ENCODE results near the gene QKI.
A peak's percentile ranks its signal among the peaks of the same experiment; 100 is the strongest.
"Not testable (repeated sequence)": the region's sequence is repeated elsewhere in the genome, so short reads cannot be mapped to it uniquely, and the experiment has no call there.

QKI gene

GRCh38 chr6:163419413-163420288 is 5.1 kb downstream of the QKI start:
- H3K4me1 ChIP-seq = peaks cover 42% of the 10 kb centered on the region
- H4K20me1 ChIP-seq = peaks cover 92% of the 10 kb centered on the region
- peaks cover 13% of the 10 kb centered on the region; the same call in 1 of the 2 replicates for H3K36me3 ChIP-seq
- TF ChIP-seq Cebpa-rat (IDR thresholded peaks at IDR 0.05) = no peak
- no peaks in the 10 kb centered on the region for H3K9me3 ChIP-seq
- no peak overlapping the region for H3K27ac ChIP-seq
- peak overlapping the region; percentile 93 for H3K4me2 ChIP-seq
- no peaks in the 10 kb centered on the region for H3K27me3 ChIP-seq
- no peak overlapping the region for H3K4me3 ChIP-seq
- no peak overlapping the region for H3K9ac ChIP-seq

GRCh38 chr6:163420289-163420614 is 5.7 kb downstream of the QKI start:
- no peaks in the 10 kb centered on the region for H3K27me3 ChIP-seq
- H4K20me1 ChIP-seq = peaks cover 98% of the 10 kb centered on the region
- H3K4me1 ChIP-seq = peaks cover 42% of the 10 kb centered on the region
- H3K36me3 ChIP-seq = peaks cover 15% of the 10 kb centered on the region; the same call in 1 of the 2 replicates
- TF ChIP-seq Cebpa-rat (IDR thresholded peaks at IDR 0.05) = no peak
- H3K4me3 ChIP-seq = no peak overlapping the region
- H3K9me3 ChIP-seq = no peaks in the 10 kb centered on the region
- H3K9ac ChIP-seq = peak overlapping the region; percentile 25; the same call in 1 of the 2 replicates
- no peak overlapping the region for H3K27ac ChIP-seq
- peak overlapping the region; percentile 93 for H3K4me2 ChIP-seq

GRCh38 chr6:163422550-163422949 is 8.0 kb downstream of the QKI start:
- no peak overlapping the region for H3K4me2 ChIP-seq
- peaks cover 15% of the 10 kb centered on the region; the same call in 1 of the 2 replicates for H3K36me3 ChIP-seq
- no peak overlapping the region for H3K27ac ChIP-seq
- no peaks in the 10 kb centered on the region for H3K27me3 ChIP-seq
- peaks cover 100% of the 10 kb centered on the region for H4K20me1 ChIP-seq
- H3K4me1 ChIP-seq = peaks cover 35% of the 10 kb centered on the region
- TF ChIP-seq Cebpa-rat (IDR thresholded peaks at IDR 0.05) = no peak
- H3K9me3 ChIP-seq = no peaks in the 10 kb centered on the region
- H3K9ac ChIP-seq = no peak overlapping the region
- no peak overlapping the region for H3K4me3 ChIP-seq

GRCh38 chr6:163423696-163424095 is 9.2 kb downstream of the QKI start:
- no peak overlapping the region for H3K9ac ChIP-seq
- H3K36me3 ChIP-seq = peaks cover 15% of the 10 kb centered on the region; the same call in 1 of the 2 replicates
- no peak overlapping the region for H3K4me2 ChIP-seq
- no peak overlapping the region for H3K4me3 ChIP-seq
- H3K27ac ChIP-seq = no peak overlapping the region
- no peak for TF ChIP-seq Cebpa-rat (IDR thresholded peaks at IDR 0.05)
- peaks cover 24% of the 10 kb centered on the region for H3K4me1 ChIP-seq
- no peaks in the 10 kb centered on the region for H3K9me3 ChIP-seq
- no peaks in the 10 kb centered on the region for H3K27me3 ChIP-seq
- H4K20me1 ChIP-seq = peaks cover 100% of the 10 kb centered on the region

- no peaks in the 10 kb centered on the region for H3K27me3 ChIP-seq
- no peak overlapping the region for H3K4me2 ChIP-seq
- no peak for TF ChIP-seq Cebpa-rat (IDR thresholded peaks at IDR 0.05)
- no peak overlapping the region for H3K27ac ChIP-seq
- no peak overlapping the region for H3K9ac ChIP-seq
- H3K4me1 ChIP-seq = no peaks in the 10 kb centered on the region
- no peaks in the 10 kb centered on the region for H3K9me3 ChIP-seq
- H3K36me3 ChIP-seq = peaks cover 10% of the 10 kb centered on the region; the same call in 1 of the 2 replicates
- no peak overlapping the region for H3K4me3 ChIP-seq
- peaks cover 100% of the 10 kb centered on the region for H4K20me1 ChIP-seq
These were observed 13.2 kb downstream of the QKI start for GRCh38 chr6:163427498-163428254.

- Histone ChIP-seq H4K20me1 (peaks cover 100% of the 10 kb centered on the region), H3K9ac (no peak overlapping the region), H3K27me3 (no peaks in the 10 kb centered on the region), H3K4me1 (no peaks in the 10 kb centered on the region), H3K4me3 (no peak overlapping the region), H3K4me2 (no peak overlapping the region), H3K27ac (no peak overlapping the region), H3K36me3 (peaks cover 7% of the 10 kb centered on the region; the same call in 1 of the 2 replicates), H3K9me3 (no peaks in the 10 kb centered on the region)
- no peak for TF ChIP-seq Cebpa-rat (IDR thresholded peaks at IDR 0.05)
These were observed 13.9 kb downstream of the QKI start for GRCh38 chr6:163428373-163428772.

- no peaks in the 10 kb centered on the region for H3K36me3 ChIP-seq
- H4K20me1 ChIP-seq = peaks cover 98% of the 10 kb centered on the region
- no peak overlapping the region for H3K4me3 ChIP-seq
- no peaks in the 10 kb centered on the region for H3K9me3 ChIP-seq
- no peaks in the 10 kb centered on the region for H3K27me3 ChIP-seq
- H3K4me1 ChIP-seq = no peaks in the 10 kb centered on the region
- TF ChIP-seq Cebpa-rat (IDR thresholded peaks at IDR 0.05) = no peak
- no peak overlapping the region for H3K4me2 ChIP-seq
- H3K27ac ChIP-seq = no peak overlapping the region
- no peak overlapping the region for H3K9ac ChIP-seq
These were observed 15.4 kb downstream of the QKI start for GRCh38 chr6:163429858-163430448.

- H3K4me1 ChIP-seq = peaks cover 15% of the 10 kb centered on the region
- no peak overlapping the region for H3K27ac ChIP-seq
- no peak overlapping the region for H3K4me2 ChIP-seq
- no peak overlapping the region for H3K4me3 ChIP-seq
- H3K27me3 ChIP-seq = no peaks in the 10 kb centered on the region
- no peak overlapping the region for H3K9ac ChIP-seq
- no peaks in the 10 kb centered on the region for H3K36me3 ChIP-seq
- H4K20me1 ChIP-seq = peaks cover 98% of the 10 kb centered on the region
- H3K9me3 ChIP-seq = no peaks in the 10 kb centered on the region
- TF ChIP-seq Cebpa-rat (IDR thresholded peaks at IDR 0.05) = no peak
These were observed 17.8 kb downstream of the QKI start for GRCh38 chr6:163432300-163432699.

- not testable (repeated sequence) for H3K27me3 ChIP-seq, H3K36me3 ChIP-seq, H3K27ac ChIP-seq, H3K4me3 ChIP-seq, H3K9ac ChIP-seq, H3K4me2 ChIP-seq, H3K9me3 ChIP-seq
- Histone ChIP-seq H4K20me1 (peaks cover 98% of the 10 kb centered on the region), H3K4me1 (peaks cover 23% of the 10 kb centered on the region)
These were observed 19.0 kb downstream of the QKI start for GRCh38 chr6:163433486-163433885.

- no peaks in the 10 kb centered on the region; the same call in 1 of the 2 replicates for H3K36me3 ChIP-seq
- H3K27ac ChIP-seq = no peak overlapping the region
- H3K9me3 ChIP-seq = no peaks in the 10 kb centered on the region
- TF ChIP-seq Cebpa-rat (IDR thresholded peaks at IDR 0.05) = peak; percentile 34; the same call in 1 of the 2 replicates
- peaks cover 98% of the 10 kb centered on the region for H4K20me1 ChIP-seq
- H3K27me3 ChIP-seq = no peaks in the 10 kb centered on the region
- H3K4me1 ChIP-seq = peaks cover 23% of the 10 kb centered on the region
- H3K4me3 ChIP-seq = no peak overlapping the region
- no peak overlapping the region for H3K4me2 ChIP-seq
- H3K9ac ChIP-seq = no peak overlapping the region
These were observed 20.5 kb downstream of the QKI start for GRCh38 chr6:163435023-163435422.

Data from BLaER1 (cell line).